DMS114 treated with DMSO at 0.1 percent for 48 hours (cell line): ENCODE measurements around the gene SLC7A4.

Experiments used
- DNase-seq: peaks from one replicate; lab custom pipeline; 2025; ENCODE audit not compliant: unreplicated experiment; lab: John Stamatoyannopoulos, UW

Gene SLC7A4

GRCh38 chr22:20989323-20990138 lies 42.8 kb downstream of the SLC7A4 start:
- no peak for DNase-seq

- no peak for DNase-seq
Measured at GRCh38 chr22:20988573-20989322, 43.6 kb downstream of the SLC7A4 start.

- DNase-seq: no peak
Measured at GRCh38 chr22:20987375-20987774, 45.0 kb downstream of the SLC7A4 start.

DNA sequence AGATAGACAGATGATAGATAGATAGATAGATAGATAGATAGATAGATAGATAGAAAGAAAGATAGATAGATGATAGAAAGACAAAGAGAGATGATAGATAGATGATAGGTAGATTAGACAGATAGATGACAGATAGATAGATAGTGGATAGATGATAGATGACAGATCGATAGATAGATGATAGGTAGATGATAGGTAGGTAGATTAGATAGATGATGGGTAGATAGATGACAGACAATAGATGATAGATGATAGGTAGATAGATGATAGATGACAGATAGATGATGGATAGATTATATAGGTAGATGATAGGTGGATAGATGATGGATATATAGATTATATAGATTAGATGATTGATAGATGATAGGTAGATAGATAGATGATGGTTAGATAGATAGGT lies 46.0 kb downstream of the SLC7A4 start:
- DNase-seq: no peak

DNA sequence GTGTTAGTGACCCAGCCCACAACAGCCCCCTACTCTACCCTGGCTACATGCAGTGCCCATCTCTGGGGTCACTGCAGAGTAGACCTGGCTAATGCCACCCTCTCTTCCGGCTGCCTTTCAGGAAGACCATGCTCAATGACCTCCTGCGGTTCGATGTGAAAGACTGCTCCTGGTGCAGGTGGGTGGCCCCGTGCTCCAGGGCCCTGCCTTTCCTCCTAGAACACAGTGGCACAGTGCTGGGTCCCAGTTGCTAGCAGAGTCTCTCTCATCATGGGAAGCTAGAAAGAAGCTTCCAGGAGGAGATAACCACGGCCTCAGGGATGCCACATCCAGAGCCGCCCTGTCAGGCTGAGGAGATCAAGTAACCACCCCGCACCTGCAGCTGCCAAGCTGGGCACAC lies 46.6 kb downstream of the SLC7A4 start:
- no peak for DNase-seq

- DNase-seq: no peak
Measured at GRCh38 chr22:20983081-20983771, 49.1 kb downstream of the SLC7A4 start.

- no peak for DNase-seq
Measured at GRCh38 chr22:20982563-20982882, 49.8 kb downstream of the SLC7A4 start.

GRCh38 chr22:20981787-20982562 lies 50.4 kb downstream of the SLC7A4 start, which contains the start of gene LZTR1:
Gene LZTR1, plus strand, starts transcription at chr22:20982297. Its CDS starts 75 bp downstream, at chr22:20982372.
- DNase-seq: peak; percentile 58

DNA sequence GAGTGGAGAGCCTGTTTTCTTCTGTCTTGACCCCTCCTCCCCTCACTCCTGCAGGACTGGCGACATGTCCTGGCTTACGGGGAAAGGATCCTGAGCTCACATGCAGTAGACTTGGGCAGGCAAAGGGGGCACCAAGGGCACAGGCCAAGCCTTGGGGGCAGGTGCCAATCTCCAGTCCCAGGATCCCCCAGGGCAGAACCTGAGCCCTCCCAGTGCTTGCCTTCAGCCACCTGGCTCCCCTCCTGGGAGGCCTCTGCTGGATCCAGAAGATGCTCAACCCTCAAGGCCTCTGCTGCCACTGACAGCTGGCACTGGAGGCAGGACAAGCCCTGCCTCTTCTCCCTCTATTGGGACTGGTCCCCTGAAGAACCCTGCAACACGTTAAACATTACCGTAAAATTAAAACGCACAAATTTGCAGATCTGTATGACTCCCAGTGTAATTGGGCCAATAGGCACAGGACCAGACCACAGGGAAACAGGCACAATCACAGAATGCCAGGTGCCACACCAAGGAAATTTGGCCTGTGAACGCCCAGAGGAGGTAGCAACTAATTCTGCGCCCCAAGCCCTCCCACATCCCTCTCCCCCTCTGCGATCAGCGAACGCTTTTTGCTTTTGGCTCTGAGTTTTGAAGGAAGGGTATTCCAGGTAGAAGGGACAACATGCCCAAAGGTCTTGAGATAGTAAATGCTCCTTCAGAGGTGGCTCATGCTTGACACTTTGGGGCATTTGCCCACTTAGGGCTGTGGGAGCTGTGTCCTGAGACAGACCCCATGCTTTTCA lies 51.2 kb downstream of the SLC7A4 start:
- DNase-seq: no peak

- no peak for DNase-seq
Measured at GRCh38 chr22:20980523-20980922, 51.8 kb downstream of the SLC7A4 start.

GRCh38 chr22:20979940-20980453 lies 52.4 kb downstream of the SLC7A4 start:
- no peak for DNase-seq

GRCh38 chr22:20979243-20979809 lies 53.0 kb downstream of the SLC7A4 start:
- no peak for DNase-seq
